Fibroblast of lung (primary cell): ENCODE results near the gene KRTDAP. TPM values are rescaled to one million over a fixed set of nuclear protein-coding genes. Genes with fewer than 3 reads are reported as not detected.

Source experiments
- DNase-seq, 2 donors: peaks; one replicate each; pipeline versions ENCODE4 v3.0.0 to v3.0.0-alpha.2; 2010; ENCODE audit warnings: low read depth in 2 of 2
- H2AFZ ChIP-seq: 2 replicates; pipeline ENCODE4 v1.5.1; 2012; ENCODE audit warnings: low read length, control low read depth, inconsistent platforms
- H3K27ac ChIP-seq: 2 replicates; pipeline ENCODE4 v1.5.1; 2011; ENCODE audit warnings: low read length, control low read depth; ENCODE audit not compliant: insufficient read depth
- H3K27me3 ChIP-seq: 2 replicates; pipeline ENCODE4 v1.5.1; 2011; ENCODE audit warnings: mild to moderate bottlenecking, low read length; ENCODE audit not compliant: control insufficient read depth, insufficient read depth
- H3K36me3 ChIP-seq: 2 replicates; pipeline ENCODE4 v1.5.1; 2011; ENCODE audit warnings: low read length; ENCODE audit not compliant: control insufficient read depth, insufficient read depth
- H3K4me1 ChIP-seq: 2 replicates; pipeline ENCODE4 v1.5.1; 2011; ENCODE audit warnings: low read length; ENCODE audit not compliant: control insufficient read depth, insufficient read depth; ENCODE audit errors: extremely low read depth
- H3K4me2 ChIP-seq: 2 replicates; pipeline ENCODE4 v1.5.1; 2011; ENCODE audit warnings: low read length, control low read depth; ENCODE audit not compliant: insufficient read depth; ENCODE audit errors: extremely low read depth
- H3K4me3 ChIP-seq, 4 experiments: fragments of 200-600 bp in 1 of 4; sonication (generic) in 1 of 4; replicated peaks in 1 of 4; 2 replicates each; pipeline ENCODE4 v1.5.1; 2011 to 2016; ENCODE audit warnings: low read length in 4 of 4, low read depth in 3 of 4, mild to moderate bottlenecking in 3 of 4, control low read depth in 2 of 4, inconsistent platforms in 1 of 4, mixed read lengths in 1 of 4; ENCODE audit not compliant: insufficient read depth in 1 of 4; ENCODE audit errors: control extremely low read depth in 1 of 4
- H3K79me2 ChIP-seq: 2 replicates; pipeline ENCODE4 v1.5.1; 2012; ENCODE audit warnings: mild to moderate bottlenecking, low read length, inconsistent platforms; ENCODE audit not compliant: control insufficient read depth, insufficient read depth
- H3K9ac ChIP-seq: 2 replicates; pipeline ENCODE4 v1.5.1; 2011; ENCODE audit warnings: mild to moderate bottlenecking, low read length, control low read depth; ENCODE audit not compliant: insufficient read depth
- H3K9me3 ChIP-seq: 2 replicates; pipeline ENCODE4 v1.5.1; 2012; ENCODE audit warnings: low read depth, low read length; ENCODE audit not compliant: control insufficient read depth, insufficient read depth
- H4K20me1 ChIP-seq: 2 replicates; pipeline ENCODE4 v1.5.1; 2011; ENCODE audit warnings: low read length; ENCODE audit not compliant: control insufficient read depth, insufficient read depth; ENCODE audit errors: extremely low read depth
- EZH2 ChIP-seq: IDR thresholded peaks from 2 replicates; pipeline ENCODE4 v1.5.1; 2012; ENCODE audit warnings: low read length, control low read depth, mild to moderate bottlenecking; ENCODE audit errors: missing control alignments
- polyA plus RNA-seq, 2 donors: library from polyadenylated mRNA; depleted of rRNA in 1 of 2; stranded (reverse) in 1 of 2; unstranded in 1 of 2; fragments of >200 nt; gene quantifications; 2 replicates each; pipeline ENCODE4 v1.2.1, GENCODE V29; 2011 to 2012; ENCODE audit warnings: missing spikeins in 1 of 2
- total RNA-seq: library from RNA; depleted of rRNA; stranded (reverse); fragments of >200 nt; gene quantifications from 2 replicates; pipeline ENCODE4 v1.2.1, GENCODE V29; 2014
- TF ChIP-seq, protein P1 (sequence below), 2 donors: IDR thresholded peaks in 1 of 2; conservative IDR thresholded peaks in 1 of 2; 1 replicate in 1 of 2; 2 replicates in 1 of 2; pipeline ENCODE4 v1.5.1; 2011 to 2012; ENCODE audit warnings: low read length in 2 of 2, control low read depth in 1 of 2, inconsistent platforms in 1 of 2, low read depth in 1 of 2, mild to moderate bottlenecking in 1 of 2

Gene KRTDAP
- total and polyA plus RNA-seq, 2 donors (not counting 1 experiment from before 2014, with no cell fraction given), result not detected

DNA sequence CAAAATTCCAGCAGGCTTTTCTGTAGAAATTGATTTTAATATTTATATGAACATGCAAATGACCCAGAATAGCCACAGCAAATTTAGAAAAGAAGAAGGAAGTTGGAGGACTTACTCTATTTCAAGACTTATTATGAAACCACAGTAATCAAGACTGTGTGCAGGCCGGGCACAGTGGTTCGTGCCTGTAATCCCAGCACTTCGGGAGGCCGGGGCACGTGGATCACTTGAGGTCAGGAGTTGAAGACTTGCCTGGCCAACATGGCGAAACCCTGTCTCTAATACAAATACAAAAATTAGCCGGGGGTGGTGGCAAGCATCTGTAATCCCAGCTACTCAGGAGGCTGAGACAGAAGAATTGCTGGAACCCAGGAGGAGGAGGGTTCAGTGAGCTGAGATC, 48.2 kb downstream of the KRTDAP start:
- no peaks in the 10 kb centered on the region for H3K36me3 ChIP-seq
- DNase-seq, result no peak
- H3K79me2 ChIP-seq, result no peaks in the 10 kb centered on the region
- no peaks in the 10 kb centered on the region for H4K20me1 ChIP-seq
- no peak overlapping the region for H3K9ac ChIP-seq
- peaks cover 12% of the 10 kb centered on the region for H3K27me3 ChIP-seq
- H3K9me3 ChIP-seq, result no peaks in the 10 kb centered on the region
- TF ChIP-seq EZH2, result no peak
- TF ChIP-seq, protein P1, sequence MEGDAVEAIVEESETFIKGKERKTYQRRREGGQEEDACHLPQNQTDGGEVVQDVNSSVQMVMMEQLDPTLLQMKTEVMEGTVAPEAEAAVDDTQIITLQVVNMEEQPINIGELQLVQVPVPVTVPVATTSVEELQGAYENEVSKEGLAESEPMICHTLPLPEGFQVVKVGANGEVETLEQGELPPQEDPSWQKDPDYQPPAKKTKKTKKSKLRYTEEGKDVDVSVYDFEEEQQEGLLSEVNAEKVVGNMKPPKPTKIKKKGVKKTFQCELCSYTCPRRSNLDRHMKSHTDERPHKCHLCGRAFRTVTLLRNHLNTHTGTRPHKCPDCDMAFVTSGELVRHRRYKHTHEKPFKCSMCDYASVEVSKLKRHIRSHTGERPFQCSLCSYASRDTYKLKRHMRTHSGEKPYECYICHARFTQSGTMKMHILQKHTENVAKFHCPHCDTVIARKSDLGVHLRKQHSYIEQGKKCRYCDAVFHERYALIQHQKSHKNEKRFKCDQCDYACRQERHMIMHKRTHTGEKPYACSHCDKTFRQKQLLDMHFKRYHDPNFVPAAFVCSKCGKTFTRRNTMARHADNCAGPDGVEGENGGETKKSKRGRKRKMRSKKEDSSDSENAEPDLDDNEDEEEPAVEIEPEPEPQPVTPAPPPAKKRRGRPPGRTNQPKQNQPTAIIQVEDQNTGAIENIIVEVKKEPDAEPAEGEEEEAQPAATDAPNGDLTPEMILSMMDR (conservative IDR thresholded peaks at IDR 0.05 in 1 of 2, IDR thresholded peaks at IDR 0.05 in 1 of 2; ENCODE audit: low read depth in 1 of 2, low read length in 2 of 2), result no peak
- H3K27ac ChIP-seq, result no peak overlapping the region
- H3K4me1 ChIP-seq, result no peaks in the 10 kb centered on the region
- no peak overlapping the region for H2AFZ ChIP-seq
- no peak overlapping the region for H3K4me3 ChIP-seq
- H3K4me2 ChIP-seq, result no peak overlapping the region

DNA sequence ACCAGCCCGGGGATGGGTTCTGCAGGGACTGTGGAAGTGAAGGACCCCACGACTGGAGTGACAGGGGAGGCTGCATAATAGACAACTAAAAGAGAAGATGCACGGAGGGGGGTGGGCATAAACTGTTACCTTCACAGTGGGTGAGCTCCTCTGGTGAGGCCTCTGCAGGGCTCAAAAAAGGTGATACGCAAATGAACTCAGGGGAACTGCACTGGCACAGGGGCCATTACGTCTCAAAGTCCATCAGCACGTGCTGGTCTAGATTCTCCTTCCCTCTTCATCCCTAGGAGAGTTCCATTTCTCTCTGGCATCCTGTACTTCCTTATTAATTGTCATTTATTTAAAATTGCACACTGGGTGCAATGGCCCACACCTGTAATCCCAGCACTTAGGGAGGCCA, 50.3 kb downstream of the KRTDAP start:
- DNase-seq, result no peak
- H3K27me3 ChIP-seq, result peaks cover 7% of the 10 kb centered on the region

DNA sequence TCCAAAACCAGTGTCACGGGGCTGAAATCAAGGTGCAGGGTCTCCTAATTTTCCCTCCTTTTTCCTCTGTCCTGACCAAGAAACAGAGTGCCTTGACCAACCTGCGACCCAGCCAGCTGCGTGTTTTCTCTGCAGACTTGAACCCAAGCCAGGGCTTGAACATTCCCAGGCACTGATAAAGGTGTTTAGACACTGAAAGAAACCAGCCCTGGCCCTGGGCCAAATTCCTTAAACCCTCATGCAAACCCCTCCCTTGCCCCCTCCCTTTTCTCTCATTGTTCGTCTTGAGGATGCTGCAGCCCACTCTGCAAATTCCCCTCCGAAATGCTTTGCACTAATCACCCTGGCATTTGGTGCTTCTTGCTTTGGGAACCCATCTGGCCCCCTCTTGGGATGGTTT, 51.7 kb downstream of the KRTDAP start:
- DNase-seq, result no peak
- no peak overlapping the region for H2AFZ ChIP-seq
- H3K9me3 ChIP-seq, result no peaks in the 10 kb centered on the region
- H3K27me3 ChIP-seq, result peaks cover 7% of the 10 kb centered on the region
- H3K9ac ChIP-seq, result no peak overlapping the region
- no peak overlapping the region for H3K4me2 ChIP-seq
- no peaks in the 10 kb centered on the region for H3K79me2 ChIP-seq
- H3K27ac ChIP-seq, result no peak overlapping the region
- TF ChIP-seq EZH2, result no peak
- TF ChIP-seq, protein P1 (conservative IDR thresholded peaks at IDR 0.05 in 1 of 2, IDR thresholded peaks at IDR 0.05 in 1 of 2; ENCODE audit: low read depth in 1 of 2, low read length in 2 of 2), result no peak
- no peaks in the 10 kb centered on the region for H3K4me1 ChIP-seq
- H4K20me1 ChIP-seq, result no peaks in the 10 kb centered on the region
- no peaks in the 10 kb centered on the region for H3K36me3 ChIP-seq
- H3K4me3 ChIP-seq, result no peak overlapping the region

More for the DNA sequence above, 50.3 kb downstream of the KRTDAP start:
- no peak overlapping the region for H3K9ac ChIP-seq
- no peak overlapping the region for H2AFZ ChIP-seq
- H3K4me3 ChIP-seq, result no peak overlapping the region
- no peak overlapping the region for H3K4me2 ChIP-seq
- no peaks in the 10 kb centered on the region for H3K79me2 ChIP-seq
- no peaks in the 10 kb centered on the region for H3K36me3 ChIP-seq
- no peak overlapping the region for H3K27ac ChIP-seq
- no peaks in the 10 kb centered on the region for H3K4me1 ChIP-seq
- H3K9me3 ChIP-seq, result no peaks in the 10 kb centered on the region
- H4K20me1 ChIP-seq, result no peaks in the 10 kb centered on the region
- no peak for TF ChIP-seq EZH2
- TF ChIP-seq, protein P1 (conservative IDR thresholded peaks at IDR 0.05 in 1 of 2, IDR thresholded peaks at IDR 0.05 in 1 of 2; ENCODE audit: low read depth in 1 of 2, low read length in 2 of 2), result no peak
